ENCODE results near the gene NKX2-2.

NKX2-2 gene

DNA sequence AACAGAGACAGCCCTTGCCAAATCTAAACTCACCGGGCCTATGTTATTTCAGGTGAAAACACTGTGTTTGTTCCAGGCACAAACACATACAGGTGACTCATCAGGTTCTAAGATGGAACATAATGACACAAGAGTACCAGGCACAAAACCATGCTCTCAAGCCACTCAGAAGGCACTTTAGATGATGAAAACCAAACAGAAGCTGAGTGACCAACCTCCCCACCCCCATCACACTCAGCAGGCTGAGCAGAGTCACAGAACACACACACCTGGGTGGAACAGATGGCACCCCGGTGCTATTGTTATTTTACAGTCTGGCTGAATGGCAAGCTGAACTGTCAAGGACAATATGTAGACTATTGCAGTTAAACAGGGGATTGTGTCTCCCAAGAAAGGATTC is 20.6 kb upstream of the NKX2-2 start:
- H3K36me3 ChIP-seq (replicated peaks): no peaks in the 10 kb centered on the region
- DNase-seq (ENCODE audit: low spot score in 2 of 2): no peak
- H3K9me3 ChIP-seq: no peaks in the 10 kb centered on the region
- in situ Hi-C loops (cut with MboI; ENCODE audit: low sequenced_read_pairs): no loop called here
- peaks cover 8% of the 10 kb centered on the region for H3K27me3 ChIP-seq (ENCODE audit: low read depth)
- H3K4me3 ChIP-seq: no peak overlapping the region
- no peaks in the 10 kb centered on the region for H3K4me1 ChIP-seq

DNA sequence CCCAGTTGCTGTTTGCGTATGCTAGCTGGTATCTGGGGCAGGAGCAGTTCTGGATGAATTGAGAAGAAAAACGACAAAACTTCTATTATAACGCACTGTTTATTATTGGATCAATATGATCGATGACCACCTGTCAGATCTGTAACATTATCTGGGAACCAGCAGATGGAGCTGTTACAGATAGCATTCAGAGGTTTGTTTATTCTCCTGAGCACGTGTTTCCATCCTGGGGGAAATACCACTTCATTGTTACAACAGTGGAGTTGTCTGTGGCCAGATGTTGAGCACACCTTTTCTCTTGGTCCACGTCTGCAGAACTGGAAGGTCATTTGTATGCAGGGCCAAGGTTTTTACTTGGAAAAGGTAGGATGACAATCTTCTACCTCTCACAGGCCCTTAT is 16.0 kb upstream of the NKX2-2 start:
- DNase-seq (ENCODE audit: low spot score in 2 of 2): no peak
- in situ Hi-C loops (cut with MboI; ENCODE audit: low sequenced_read_pairs): no loop called here
- Histone ChIP-seq H3K4me3 (no peak overlapping the region), H3K4me1 (no peaks in the 10 kb centered on the region), H3K27me3 (ENCODE audit: low read depth) (peaks cover 11% of the 10 kb centered on the region), H3K36me3 (replicated peaks) (no peaks in the 10 kb centered on the region), H3K9me3 (no peaks in the 10 kb centered on the region)

DNA sequence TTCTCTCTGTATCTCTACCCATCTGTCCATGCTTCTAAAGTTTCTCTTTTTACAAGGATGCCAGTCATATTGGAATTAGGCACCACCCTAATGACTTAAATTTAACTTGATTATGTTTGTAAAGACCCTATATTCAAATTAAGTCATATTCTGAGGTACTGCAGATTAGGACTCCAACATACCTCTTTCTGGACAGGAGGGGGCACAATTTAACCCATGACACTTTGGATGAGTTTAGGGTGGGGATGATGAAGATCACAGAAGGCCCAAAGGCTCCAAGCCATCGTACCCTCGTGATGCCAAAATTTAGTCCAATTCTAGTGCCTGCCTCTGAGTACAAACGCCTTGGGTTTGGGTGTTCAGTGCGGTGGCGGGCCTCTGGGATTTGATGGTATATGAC is 15.0 kb upstream of the NKX2-2 start:
- H3K4me3 ChIP-seq: no peak overlapping the region
- peaks cover 20% of the 10 kb centered on the region for H3K27me3 ChIP-seq (ENCODE audit: low read depth)
- in situ Hi-C loops (cut with MboI; ENCODE audit: low sequenced_read_pairs): no loop called here
- no peaks in the 10 kb centered on the region for H3K36me3 ChIP-seq (replicated peaks)
- no peaks in the 10 kb centered on the region for H3K9me3 ChIP-seq
- no peaks in the 10 kb centered on the region for H3K4me1 ChIP-seq
- DNase-seq (ENCODE audit: low spot score in 2 of 2): no peak

GRCh38 chr20:21527908-21528307 is 14.0 kb upstream of the NKX2-2 start:
- Histone ChIP-seq H3K4me3 (no peak overlapping the region), H3K36me3 (replicated peaks) (no peaks in the 10 kb centered on the region), H3K4me1 (no peaks in the 10 kb centered on the region), H3K9me3 (no peaks in the 10 kb centered on the region), H3K27me3 (ENCODE audit: low read depth) (peaks cover 30% of the 10 kb centered on the region)
- DNase-seq (ENCODE audit: low spot score in 2 of 2): no peak
- in situ Hi-C loops (cut with MboI; ENCODE audit: low sequenced_read_pairs): no loop called here

- in situ Hi-C loops (cut with MboI; ENCODE audit: low sequenced_read_pairs): no loop called here
These were observed 12.9 kb upstream of the NKX2-2 start for GRCh38 chr20:21526776-21527175.

DNA sequence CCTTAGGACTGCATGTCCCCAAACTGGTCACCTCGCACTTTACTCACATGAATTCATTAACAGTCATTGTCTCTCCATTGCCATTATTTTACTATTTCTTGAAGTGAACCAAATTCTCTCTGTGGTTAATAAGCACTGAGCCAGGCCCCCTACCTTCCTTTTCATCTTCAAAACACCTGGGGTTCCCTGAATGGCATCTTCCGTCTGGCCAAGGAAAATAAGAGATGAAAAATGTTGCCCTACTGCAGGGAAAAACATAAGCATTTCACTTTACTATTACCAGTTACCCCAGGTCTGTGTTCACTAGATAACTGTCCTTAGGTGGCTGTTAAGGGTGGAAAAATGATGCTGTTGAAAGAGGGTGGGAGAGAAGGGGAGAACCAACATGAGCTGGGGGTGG is 10.0 kb upstream of the NKX2-2 start:
- in situ Hi-C loops (cut with MboI; ENCODE audit: low sequenced_read_pairs): loop anchor here (25.0 kb wide), 1 partner anchor 1838 kb away; the partner anchor contains the start of genes GZF1 and NXT1
- peaks cover 5% of the 10 kb centered on the region; the same call in 1 of the 2 replicates for H3K4me1 ChIP-seq
- peaks cover 61% of the 10 kb centered on the region for H3K27me3 ChIP-seq (ENCODE audit: low read depth)
- no peak overlapping the region for H3K4me3 ChIP-seq
- no peaks in the 10 kb centered on the region for H3K9me3 ChIP-seq
- no peak for DNase-seq (ENCODE audit: low spot score in 2 of 2)
- H3K36me3 ChIP-seq (replicated peaks): no peaks in the 10 kb centered on the region

More at GRCh38 chr20:21526776-21527175, 12.9 kb upstream of the NKX2-2 start:
- H3K4me3 ChIP-seq: no peak overlapping the region
- peaks cover 37% of the 10 kb centered on the region for H3K27me3 ChIP-seq (ENCODE audit: low read depth)
- H3K36me3 ChIP-seq (replicated peaks): no peaks in the 10 kb centered on the region
- DNase-seq (ENCODE audit: low spot score in 2 of 2): no peak
- H3K9me3 ChIP-seq: no peaks in the 10 kb centered on the region
- H3K4me1 ChIP-seq: no peaks in the 10 kb centered on the region

GRCh38 chr20:21523281-21523868 is 9.5 kb upstream of the NKX2-2 start:
- no peaks in the 10 kb centered on the region for H3K36me3 ChIP-seq (replicated peaks)
- no peak for DNase-seq (ENCODE audit: low spot score in 2 of 2)
- H3K4me3 ChIP-seq: no peak overlapping the region
- H3K27me3 ChIP-seq (ENCODE audit: low read depth): peaks cover 61% of the 10 kb centered on the region
- in situ Hi-C loops (cut with MboI; ENCODE audit: low sequenced_read_pairs): loop anchor here (25.0 kb wide), 1 partner anchor 1839 kb away; the partner anchor contains the start of genes GZF1 and NXT1
- H3K4me1 ChIP-seq: peaks cover 5% of the 10 kb centered on the region; the same call in 1 of the 2 replicates
- no peaks in the 10 kb centered on the region for H3K9me3 ChIP-seq

DNA sequence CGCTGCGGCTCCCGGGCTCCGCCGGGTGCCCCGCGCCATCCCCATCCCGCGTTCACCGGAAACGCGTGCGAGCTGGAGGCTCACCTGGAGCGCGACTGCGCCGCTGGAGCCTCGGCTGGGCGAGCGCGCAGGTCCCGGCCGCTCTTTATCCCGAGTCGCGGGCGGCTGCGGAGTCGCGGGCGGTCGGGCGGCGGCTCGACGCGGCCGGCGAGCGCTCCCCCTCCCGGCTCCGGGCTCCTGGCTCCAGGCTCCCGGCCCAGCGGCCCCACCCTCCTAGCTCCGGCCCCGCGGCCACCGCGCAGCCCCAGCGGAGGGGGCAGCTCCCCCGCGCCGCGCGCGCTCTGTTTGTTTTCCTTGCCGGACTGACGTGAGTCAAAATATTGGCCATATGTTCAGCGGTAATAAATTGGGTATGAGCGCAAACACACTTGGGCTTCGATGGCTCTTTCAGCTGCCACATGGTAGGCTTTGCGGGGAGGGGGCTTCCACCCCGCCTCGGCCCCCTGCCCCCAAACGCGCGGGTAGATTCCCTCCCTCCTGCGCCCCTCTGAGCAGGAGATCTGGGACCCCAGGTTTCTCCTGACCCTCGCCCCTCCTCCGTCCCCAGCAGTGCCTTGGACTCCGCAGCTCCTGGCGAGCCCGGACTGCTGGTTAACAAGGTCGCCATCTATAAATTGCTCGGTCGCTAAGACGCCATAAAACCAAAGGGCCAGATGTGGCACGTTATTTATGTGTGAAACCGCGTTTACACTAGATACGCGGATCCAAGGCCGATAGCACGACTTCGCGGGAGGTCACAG is 8.8 kb upstream of the NKX2-2 start:
- no peak overlapping the region for H3K4me3 ChIP-seq
- peaks cover 5% of the 10 kb centered on the region; the same call in 1 of the 2 replicates for H3K4me1 ChIP-seq
- H3K27me3 ChIP-seq (ENCODE audit: low read depth): peaks cover 61% of the 10 kb centered on the region
- in situ Hi-C loops (cut with MboI; ENCODE audit: low sequenced_read_pairs): loop anchor here (25.0 kb wide), 1 partner anchor 1840 kb away; the partner anchor contains the start of genes GZF1 and NXT1
- H3K9me3 ChIP-seq: no peaks in the 10 kb centered on the region
- no peaks in the 10 kb centered on the region for H3K36me3 ChIP-seq (replicated peaks)
- no peak for DNase-seq (ENCODE audit: low spot score in 2 of 2)

GRCh38 chr20:21521596-21522480 is 8.0 kb upstream of the NKX2-2 start:
- Histone ChIP-seq H3K36me3 (replicated peaks) (no peaks in the 10 kb centered on the region), H3K4me1 (peaks cover 5% of the 10 kb centered on the region; the same call in 1 of the 2 replicates), H3K27me3 (ENCODE audit: low read depth) (peaks cover 54% of the 10 kb centered on the region), H3K9me3 (no peaks in the 10 kb centered on the region), H3K4me3 (peak overlapping the region; percentile 10)
- in situ Hi-C loops (cut with MboI; ENCODE audit: low sequenced_read_pairs): loop anchor here (25.0 kb wide), 1 partner anchor 1840 kb away; the partner anchor contains the start of genes GZF1 and NXT1
- DNase-seq (ENCODE audit: low spot score in 2 of 2): no peak

DNA sequence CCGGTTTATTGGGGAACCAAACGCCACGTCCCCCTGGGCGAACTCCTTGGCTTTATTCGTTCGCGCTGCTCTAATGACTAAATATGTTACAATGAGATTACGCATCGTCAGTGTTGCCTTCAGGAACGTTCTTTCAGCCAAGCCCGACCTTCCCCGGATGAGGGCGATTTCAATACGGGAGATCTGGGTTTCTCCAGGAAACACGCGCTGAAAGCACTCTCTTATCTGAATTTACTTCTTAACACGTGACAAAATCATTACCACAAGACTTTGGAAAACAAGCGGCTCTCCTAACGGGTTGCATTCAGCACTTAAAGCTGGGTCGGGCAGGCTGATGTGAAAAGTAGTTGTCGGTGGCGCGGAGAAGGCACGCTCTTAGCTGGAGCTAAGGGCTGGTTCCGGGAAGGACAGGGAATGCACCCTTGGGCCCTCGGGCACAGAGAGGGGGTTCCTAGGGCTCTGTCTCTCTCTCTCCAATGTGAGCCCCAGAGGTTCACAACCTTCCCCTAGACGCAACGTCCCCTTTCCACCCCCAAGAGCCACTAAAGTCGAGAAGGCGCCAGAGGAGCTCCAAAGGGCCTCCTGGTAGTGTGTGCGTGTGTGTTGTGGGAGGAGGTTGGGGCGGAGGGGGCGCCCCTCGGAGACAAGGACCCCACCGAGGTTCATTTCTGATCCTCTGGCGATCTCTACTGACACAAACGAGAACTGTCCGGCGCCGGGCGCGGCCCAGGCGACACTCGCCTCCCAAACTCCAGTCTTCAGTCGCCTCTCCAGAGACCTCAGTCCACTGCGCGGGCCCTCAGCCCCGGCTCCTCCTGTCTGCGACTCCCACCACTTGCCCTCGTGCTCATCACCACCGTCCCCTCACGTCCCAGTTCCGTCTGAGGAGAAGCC is 7.1 kb upstream of the NKX2-2 start:
- Histone ChIP-seq H3K9me3 (no peaks in the 10 kb centered on the region), H3K27me3 (ENCODE audit: low read depth) (peaks cover 54% of the 10 kb centered on the region), H3K4me1 (peaks cover 5% of the 10 kb centered on the region; the same call in 1 of the 2 replicates), H3K36me3 (replicated peaks) (no peaks in the 10 kb centered on the region), H3K4me3 (peak overlapping the region; percentile 10; the same call in 1 of the 2 replicates)
- DNase-seq (ENCODE audit: low spot score in 2 of 2): no peak
- in situ Hi-C loops (cut with MboI; ENCODE audit: low sequenced_read_pairs): loop anchor here (25.0 kb wide), 1 partner anchor 1841 kb away; the partner anchor contains the start of genes GZF1 and NXT1

GRCh38 chr20:21519136-21519584 is 5.3 kb upstream of the NKX2-2 start:
- peak; percentile 29 to 54 for DNase-seq (ENCODE audit: low spot score in 2 of 2)
- Histone ChIP-seq H3K36me3 (replicated peaks) (no peaks in the 10 kb centered on the region), H3K4me1 (peaks cover 11% of the 10 kb centered on the region), H3K4me3 (no peak overlapping the region), H3K27me3 (ENCODE audit: low read depth) (peaks cover 43% of the 10 kb centered on the region), H3K9me3 (no peaks in the 10 kb centered on the region)
- in situ Hi-C loops (cut with MboI; ENCODE audit: low sequenced_read_pairs): loop anchor here (25.0 kb wide), 1 partner anchor 1843 kb away; the partner anchor contains the start of genes GZF1 and NXT1

- in situ Hi-C loops (cut with MboI; ENCODE audit: low sequenced_read_pairs): loop anchor here (25.0 kb wide), 1 partner anchor 1844 kb away; the partner anchor contains the start of genes GZF1 and NXT1
- H3K36me3 ChIP-seq (replicated peaks): no peaks in the 10 kb centered on the region
- H3K9me3 ChIP-seq: no peaks in the 10 kb centered on the region
- no peak for DNase-seq (ENCODE audit: low spot score in 2 of 2)
- H3K4me3 ChIP-seq: no peak overlapping the region
- H3K4me1 ChIP-seq: peaks cover 11% of the 10 kb centered on the region
- peaks cover 36% of the 10 kb centered on the region for H3K27me3 ChIP-seq (ENCODE audit: low read depth)
These were observed 4.6 kb upstream of the NKX2-2 start for GRCh38 chr20:21518292-21518991.

Data from HAP-1 (cell line).